ENCODE data around the gene SHOC2.
A peak's percentile ranks its signal among the peaks of the same experiment; 100 is the strongest.

Gene SHOC2

DNA sequence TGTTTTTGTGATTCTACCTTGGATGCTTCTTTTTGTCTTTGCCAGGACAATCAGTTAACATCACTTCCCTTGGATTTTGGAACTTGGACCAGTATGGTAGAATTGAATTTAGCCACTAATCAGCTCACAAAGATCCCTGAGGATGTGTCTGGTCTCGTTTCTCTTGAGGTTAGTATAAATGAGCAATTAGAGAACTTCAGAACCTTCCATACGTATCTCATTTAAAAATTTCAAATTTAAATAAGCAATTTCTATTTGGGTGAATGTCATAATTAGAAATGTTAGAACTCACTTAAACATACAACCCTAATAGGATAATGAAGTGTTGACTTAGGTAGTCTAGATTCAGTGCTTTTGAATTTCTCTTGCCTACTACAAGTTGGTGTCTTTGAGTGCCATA, 88.1 kb downstream of the SHOC2 start:
- H2BK120ac ChIP-seq (ENCODE audit: insufficient read depth, low read length, poor library complexity): no peak overlapping the region
- no peak overlapping the region for H4K12ac ChIP-seq (ENCODE audit: low read depth, low read length)
- DNase-seq: no peak
- no peak overlapping the region for H2BK5ac ChIP-seq (ENCODE audit: low read depth, low read length, poor library complexity)
- no peak overlapping the region for H3K14ac ChIP-seq (ENCODE audit: low read length)
- no peaks in the 10 kb centered on the region for H3K79me2 ChIP-seq (ENCODE audit: control insufficient read depth, insufficient read depth, low read length, poor library complexity)
- H3K4me1 ChIP-seq (ENCODE audit: control insufficient read depth in 1 of 2, insufficient read depth in 2 of 2, low read length in 2 of 2): no peaks in the 10 kb centered on the region
- H3K27me3 ChIP-seq (ENCODE audit: insufficient read depth, low read length): no peaks in the 10 kb centered on the region
- H2AK5ac ChIP-seq (ENCODE audit: low read length): no peak overlapping the region
- H2AFZ ChIP-seq (ENCODE audit: insufficient read depth, low read length, poor library complexity): no peak overlapping the region
- H3K9me3 ChIP-seq (ENCODE audit: insufficient read depth, low read depth, low read length): no peaks in the 10 kb centered on the region
- H3K18ac ChIP-seq (ENCODE audit: low read length): no peak overlapping the region
- H4K8ac ChIP-seq (ENCODE audit: low read depth, low read length): no peak overlapping the region
- H3K36me3 ChIP-seq (ENCODE audit: control insufficient read depth in 1 of 2, insufficient read depth in 2 of 2, low read length in 2 of 2): peaks cover 0 to 2% of the 10 kb centered on the region in 2 experiments
- H3K79me1 ChIP-seq (ENCODE audit: low read length): no peaks in the 10 kb centered on the region
- H4K91ac ChIP-seq (ENCODE audit: low read depth, low read length): no peak overlapping the region
- no peak overlapping the region for H3K23ac ChIP-seq (ENCODE audit: low read length)
- no peak overlapping the region for H3K9ac ChIP-seq (ENCODE audit: low read length)
- no CpG with 5 or more reads among the region's 2 CpGs for WGBS (ENCODE audit: extremely low coverage, insufficient coverage, insufficient read length)
- H2BK12ac ChIP-seq (ENCODE audit: low read length): no peak overlapping the region
- H3K4me2 ChIP-seq (ENCODE audit: low read length): no peak overlapping the region
- no peak overlapping the region for H3K27ac ChIP-seq (ENCODE audit: low read depth, low read length)
- H3K4ac ChIP-seq (ENCODE audit: low read depth, low read length): no peak overlapping the region
- no peak overlapping the region for H3K4me3 ChIP-seq (ENCODE audit: low read depth, low read length)

DNA sequence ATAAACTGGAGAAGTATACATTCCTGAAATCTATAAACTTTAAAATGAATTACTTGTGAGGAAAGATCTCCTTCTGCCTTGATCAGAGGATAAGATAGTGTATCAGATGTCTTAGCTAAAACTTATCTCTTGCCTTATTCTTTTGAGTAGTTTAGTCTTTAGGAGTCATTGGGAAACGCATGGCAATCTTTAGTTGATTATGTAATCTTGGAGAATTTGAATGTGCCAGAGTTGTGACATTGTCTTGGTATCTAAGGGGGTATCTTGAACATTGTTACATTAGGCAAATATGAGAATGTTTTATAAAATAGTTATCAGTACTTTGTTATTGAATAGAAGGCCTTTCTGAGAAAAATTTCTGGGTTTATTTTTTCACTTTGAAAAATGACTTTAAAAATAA, 95.8 kb downstream of the SHOC2 start:
- Histone ChIP-seq H3K27me3 (ENCODE audit: insufficient read depth, low read length) (no peaks in the 10 kb centered on the region), H3K79me2 (ENCODE audit: control insufficient read depth, insufficient read depth, low read length, poor library complexity) (no peaks in the 10 kb centered on the region), H3K18ac (ENCODE audit: low read length) (no peak overlapping the region), H3K79me1 (ENCODE audit: low read length) (no peaks in the 10 kb centered on the region), H3K9me3 (ENCODE audit: insufficient read depth, low read depth, low read length) (no peaks in the 10 kb centered on the region), H2BK12ac (ENCODE audit: low read length) (no peak overlapping the region), H4K12ac (ENCODE audit: low read depth, low read length) (no peak overlapping the region), H3K9ac (ENCODE audit: low read length) (no peak overlapping the region), H2BK120ac (ENCODE audit: insufficient read depth, low read length, poor library complexity) (no peak overlapping the region), H3K4ac (ENCODE audit: low read depth, low read length) (no peak overlapping the region), H3K14ac (ENCODE audit: low read length) (no peak overlapping the region), H4K91ac (ENCODE audit: low read depth, low read length) (no peak overlapping the region), H3K4me2 (ENCODE audit: low read length) (no peak overlapping the region), H3K36me3 (ENCODE audit: control insufficient read depth in 1 of 2, insufficient read depth in 2 of 2, low read length in 2 of 2) (peaks cover 2 to 3% of the 10 kb centered on the region in 2 experiments), H2BK5ac (ENCODE audit: low read depth, low read length, poor library complexity) (no peak overlapping the region), H2AFZ (ENCODE audit: insufficient read depth, low read length, poor library complexity) (no peak overlapping the region), H4K8ac (ENCODE audit: low read depth, low read length) (no peak overlapping the region), H3K4me3 (ENCODE audit: low read depth, low read length) (no peak overlapping the region), H3K4me1 (ENCODE audit: control insufficient read depth in 1 of 2, insufficient read depth in 2 of 2, low read length in 2 of 2) (no peaks in the 10 kb centered on the region), H3K27ac (ENCODE audit: low read depth, low read length) (no peak overlapping the region), H2AK5ac (ENCODE audit: low read length) (no peak overlapping the region), H3K23ac (ENCODE audit: low read length) (no peak overlapping the region)
- WGBS (ENCODE audit: extremely low coverage, insufficient coverage, insufficient read length): no CpG with 5 or more reads among the region's 1 CpG
- peak; percentile 19 to 81 for DNase-seq

DNA sequence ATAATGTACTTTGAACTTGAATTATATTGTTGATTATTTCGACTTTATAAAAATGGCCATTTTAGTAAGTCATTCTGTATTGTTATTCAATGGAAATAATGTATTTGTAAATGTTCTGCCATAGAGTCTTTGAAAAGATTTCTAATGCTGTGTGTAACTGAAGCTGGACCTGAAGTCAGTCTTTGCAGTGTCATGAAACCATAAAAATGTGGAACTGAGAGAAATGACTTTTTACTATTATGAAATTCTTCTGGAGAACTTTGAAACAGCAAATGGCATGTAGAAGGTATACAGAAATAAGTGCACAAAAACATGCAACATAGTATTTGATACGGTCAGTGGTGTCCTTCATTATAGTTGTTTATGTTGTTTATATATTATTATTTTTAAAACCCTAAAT, 97.7 kb downstream of the SHOC2 start:
- Histone ChIP-seq H3K27ac (ENCODE audit: low read depth, low read length) (no peak overlapping the region), H4K91ac (ENCODE audit: low read depth, low read length) (no peak overlapping the region), H2BK5ac (ENCODE audit: low read depth, low read length, poor library complexity) (no peak overlapping the region), H3K4me3 (ENCODE audit: low read depth, low read length) (no peak overlapping the region), H3K27me3 (ENCODE audit: insufficient read depth, low read length) (no peaks in the 10 kb centered on the region), H3K9ac (ENCODE audit: low read length) (no peak overlapping the region), H2BK120ac (ENCODE audit: insufficient read depth, low read length, poor library complexity) (no peak overlapping the region), H3K36me3 (ENCODE audit: control insufficient read depth in 1 of 2, insufficient read depth in 2 of 2, low read length in 2 of 2) (peaks cover 0 to 3% of the 10 kb centered on the region in 2 experiments), H2BK12ac (ENCODE audit: low read length) (no peak overlapping the region), H3K18ac (ENCODE audit: low read length) (no peak overlapping the region), H3K79me1 (ENCODE audit: low read length) (no peaks in the 10 kb centered on the region), H3K14ac (ENCODE audit: low read length) (no peak overlapping the region), H3K4ac (ENCODE audit: low read depth, low read length) (no peak overlapping the region), H3K79me2 (ENCODE audit: control insufficient read depth, insufficient read depth, low read length, poor library complexity) (no peaks in the 10 kb centered on the region), H4K12ac (ENCODE audit: low read depth, low read length) (no peak overlapping the region), H4K8ac (ENCODE audit: low read depth, low read length) (no peak overlapping the region), H2AK5ac (ENCODE audit: low read length) (no peak overlapping the region), H3K23ac (ENCODE audit: low read length) (no peak overlapping the region), H3K9me3 (ENCODE audit: insufficient read depth, low read depth, low read length) (no peaks in the 10 kb centered on the region), H3K4me2 (ENCODE audit: low read length) (no peak overlapping the region), H3K4me1 (ENCODE audit: control insufficient read depth in 1 of 2, insufficient read depth in 2 of 2, low read length in 2 of 2) (no peaks in the 10 kb centered on the region), H2AFZ (ENCODE audit: insufficient read depth, low read length, poor library complexity) (no peak overlapping the region)
- no CpG with 5 or more reads among the region's 2 CpGs for WGBS (ENCODE audit: extremely low coverage, insufficient coverage, insufficient read length)
- DNase-seq: no peak

DNA sequence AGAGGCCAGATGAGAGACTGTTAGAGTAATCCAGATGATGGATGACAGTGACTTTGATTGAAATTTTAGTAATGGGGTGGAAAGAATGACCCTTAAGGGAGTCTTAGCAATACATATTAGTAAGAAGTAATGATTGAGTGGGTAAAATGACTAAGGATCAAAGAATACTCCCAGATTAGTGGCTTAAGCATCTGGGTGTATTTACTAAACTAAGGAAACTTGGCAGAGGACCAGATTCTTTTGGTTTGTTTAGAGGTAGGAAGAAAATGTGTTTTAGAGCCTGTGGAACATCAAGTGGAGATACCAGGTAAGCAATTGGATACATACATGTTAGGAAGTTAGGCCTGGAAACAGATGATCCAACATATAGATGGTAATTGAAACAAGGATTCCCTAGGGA, 98.6 kb downstream of the SHOC2 start:
- H2BK12ac ChIP-seq (ENCODE audit: low read length): no peak overlapping the region
- no peak overlapping the region for H3K23ac ChIP-seq (ENCODE audit: low read length)
- H3K4me1 ChIP-seq (ENCODE audit: control insufficient read depth in 1 of 2, insufficient read depth in 2 of 2, low read length in 2 of 2): no peaks in the 10 kb centered on the region
- no peaks in the 10 kb centered on the region for H3K79me1 ChIP-seq (ENCODE audit: low read length)
- no peak overlapping the region for H4K8ac ChIP-seq (ENCODE audit: low read depth, low read length)
- no peaks in the 10 kb centered on the region for H3K9me3 ChIP-seq (ENCODE audit: insufficient read depth, low read depth, low read length)
- no peak overlapping the region for H2AK5ac ChIP-seq (ENCODE audit: low read length)
- peaks cover 0 to 3% of the 10 kb centered on the region in 2 experiments for H3K36me3 ChIP-seq (ENCODE audit: control insufficient read depth in 1 of 2, insufficient read depth in 2 of 2, low read length in 2 of 2)
- H3K4ac ChIP-seq (ENCODE audit: low read depth, low read length): no peak overlapping the region
- H3K27ac ChIP-seq (ENCODE audit: low read depth, low read length): no peak overlapping the region
- no peak overlapping the region for H3K18ac ChIP-seq (ENCODE audit: low read length)
- no peak overlapping the region for H3K4me2 ChIP-seq (ENCODE audit: low read length)
- H2AFZ ChIP-seq (ENCODE audit: insufficient read depth, low read length, poor library complexity): no peak overlapping the region
- no peak overlapping the region for H3K14ac ChIP-seq (ENCODE audit: low read length)
- no peak overlapping the region for H4K12ac ChIP-seq (ENCODE audit: low read depth, low read length)
- no peak overlapping the region for H2BK120ac ChIP-seq (ENCODE audit: insufficient read depth, low read length, poor library complexity)
- no peaks in the 10 kb centered on the region for H3K27me3 ChIP-seq (ENCODE audit: insufficient read depth, low read length)
- no peak overlapping the region for H3K9ac ChIP-seq (ENCODE audit: low read length)
- DNase-seq: no peak
- H3K79me2 ChIP-seq (ENCODE audit: control insufficient read depth, insufficient read depth, low read length, poor library complexity): no peaks in the 10 kb centered on the region
- no peak overlapping the region for H4K91ac ChIP-seq (ENCODE audit: low read depth, low read length)
- H3K4me3 ChIP-seq (ENCODE audit: low read depth, low read length): no peak overlapping the region
- no peak overlapping the region for H2BK5ac ChIP-seq (ENCODE audit: low read depth, low read length, poor library complexity)

DNA sequence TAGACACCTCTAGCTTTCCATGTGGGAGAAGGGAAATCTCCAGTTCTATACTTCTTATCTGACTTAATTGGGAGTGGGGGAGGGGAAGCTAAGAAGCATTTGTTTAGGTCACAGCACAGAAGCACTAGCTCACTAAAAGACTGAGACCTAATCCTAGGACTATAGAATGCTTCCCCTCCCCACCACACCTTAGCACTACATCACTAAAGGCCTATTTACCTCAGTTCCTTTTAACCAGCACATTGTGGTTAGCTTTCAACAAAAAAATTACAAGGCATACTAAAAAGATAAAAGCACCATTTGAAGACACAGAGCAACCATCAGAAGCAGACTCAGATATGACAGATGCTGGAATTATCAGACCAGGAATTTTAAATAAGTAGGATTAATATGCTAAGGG, 103.7 kb downstream of the SHOC2 start:
- no peak overlapping the region for H2BK12ac ChIP-seq (ENCODE audit: low read length)
- H3K4ac ChIP-seq (ENCODE audit: low read depth, low read length): no peak overlapping the region
- H2AK5ac ChIP-seq (ENCODE audit: low read length): no peak overlapping the region
- H3K4me3 ChIP-seq (ENCODE audit: low read depth, low read length): no peak overlapping the region
- H3K79me1 ChIP-seq (ENCODE audit: low read length): no peaks in the 10 kb centered on the region
- no peaks in the 10 kb centered on the region for H3K36me3 ChIP-seq (ENCODE audit: control insufficient read depth in 1 of 2, insufficient read depth in 2 of 2, low read length in 2 of 2)
- no peak overlapping the region for H4K91ac ChIP-seq (ENCODE audit: low read depth, low read length)
- no peak overlapping the region for H3K4me2 ChIP-seq (ENCODE audit: low read length)
- H2AFZ ChIP-seq (ENCODE audit: insufficient read depth, low read length, poor library complexity): no peak overlapping the region
- H2BK5ac ChIP-seq (ENCODE audit: low read depth, low read length, poor library complexity): no peak overlapping the region
- H3K79me2 ChIP-seq (ENCODE audit: control insufficient read depth, insufficient read depth, low read length, poor library complexity): no peaks in the 10 kb centered on the region
- no peak overlapping the region for H3K18ac ChIP-seq (ENCODE audit: low read length)
- no peak overlapping the region for H4K8ac ChIP-seq (ENCODE audit: low read depth, low read length)
- H3K9me3 ChIP-seq (ENCODE audit: insufficient read depth, low read depth, low read length): no peaks in the 10 kb centered on the region
- no peaks in the 10 kb centered on the region for H3K27me3 ChIP-seq (ENCODE audit: insufficient read depth, low read length)
- no peak overlapping the region for H3K14ac ChIP-seq (ENCODE audit: low read length)
- no peak for DNase-seq
- no peak overlapping the region for H3K9ac ChIP-seq (ENCODE audit: low read length)
- H2BK120ac ChIP-seq (ENCODE audit: insufficient read depth, low read length, poor library complexity): no peak overlapping the region
- no peaks in the 10 kb centered on the region for H3K4me1 ChIP-seq (ENCODE audit: control insufficient read depth in 1 of 2, insufficient read depth in 2 of 2, low read length in 2 of 2)
- no peak overlapping the region for H3K27ac ChIP-seq (ENCODE audit: low read depth, low read length)
- no peak overlapping the region for H4K12ac ChIP-seq (ENCODE audit: low read depth, low read length)
- H3K23ac ChIP-seq (ENCODE audit: low read length): no peak overlapping the region
